GM18861 (cell line): ENCODE data around the gene FAM120A.

Experiments used
- ATAC-seq: cut with Tn5 transposase; IDR thresholded peaks from one replicate; pipeline ENCODE4 v1.9.1; 2021; ENCODE audit not compliant: unreplicated experiment

Gene FAM120A

DNA sequence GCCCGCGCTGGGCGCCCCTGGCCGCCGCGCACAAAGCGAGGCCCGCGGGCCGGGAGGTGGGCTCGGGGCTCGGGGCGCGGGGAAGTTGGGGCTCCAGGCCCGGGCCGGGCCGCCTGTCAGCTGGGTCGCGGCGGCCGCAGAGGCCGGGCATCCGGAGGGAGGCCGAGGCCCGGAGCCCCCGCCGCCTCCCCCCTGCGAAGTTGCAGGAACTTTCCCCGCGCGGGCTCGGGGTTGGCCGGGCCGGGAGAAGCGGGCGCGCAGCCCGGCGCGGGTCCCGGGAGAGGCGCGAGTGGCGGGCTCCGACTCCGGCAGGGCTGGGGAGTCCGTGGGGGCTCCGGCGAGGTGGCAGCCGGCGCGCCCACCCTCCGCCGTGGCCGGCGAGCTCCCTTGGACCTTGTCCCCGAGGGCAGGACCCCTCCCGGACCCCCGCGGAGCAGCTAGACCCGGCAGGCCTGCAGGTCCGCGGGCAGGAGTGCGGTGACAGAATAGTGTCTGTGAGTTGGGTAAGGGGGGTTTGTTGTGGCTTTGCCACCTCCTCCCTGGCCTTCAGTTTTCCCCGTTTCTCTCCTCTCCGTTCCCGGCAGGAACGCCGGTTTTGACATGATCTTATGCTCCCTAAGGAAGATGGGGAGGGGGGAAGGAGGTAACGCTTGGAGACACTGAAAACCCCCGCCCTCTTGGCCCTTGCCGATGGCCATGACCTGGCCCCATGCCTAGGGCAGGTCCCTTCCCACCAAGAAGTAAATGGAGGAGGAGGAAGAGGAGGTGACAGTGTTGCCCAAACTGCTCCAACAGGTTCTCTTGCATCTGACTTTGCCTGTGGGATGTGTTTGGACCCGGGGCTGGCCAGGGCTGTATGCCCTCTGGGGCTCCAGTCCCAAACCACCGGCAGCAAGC is 125.8 kb downstream of the FAM120A start:
- no peak for ATAC-seq

DNA sequence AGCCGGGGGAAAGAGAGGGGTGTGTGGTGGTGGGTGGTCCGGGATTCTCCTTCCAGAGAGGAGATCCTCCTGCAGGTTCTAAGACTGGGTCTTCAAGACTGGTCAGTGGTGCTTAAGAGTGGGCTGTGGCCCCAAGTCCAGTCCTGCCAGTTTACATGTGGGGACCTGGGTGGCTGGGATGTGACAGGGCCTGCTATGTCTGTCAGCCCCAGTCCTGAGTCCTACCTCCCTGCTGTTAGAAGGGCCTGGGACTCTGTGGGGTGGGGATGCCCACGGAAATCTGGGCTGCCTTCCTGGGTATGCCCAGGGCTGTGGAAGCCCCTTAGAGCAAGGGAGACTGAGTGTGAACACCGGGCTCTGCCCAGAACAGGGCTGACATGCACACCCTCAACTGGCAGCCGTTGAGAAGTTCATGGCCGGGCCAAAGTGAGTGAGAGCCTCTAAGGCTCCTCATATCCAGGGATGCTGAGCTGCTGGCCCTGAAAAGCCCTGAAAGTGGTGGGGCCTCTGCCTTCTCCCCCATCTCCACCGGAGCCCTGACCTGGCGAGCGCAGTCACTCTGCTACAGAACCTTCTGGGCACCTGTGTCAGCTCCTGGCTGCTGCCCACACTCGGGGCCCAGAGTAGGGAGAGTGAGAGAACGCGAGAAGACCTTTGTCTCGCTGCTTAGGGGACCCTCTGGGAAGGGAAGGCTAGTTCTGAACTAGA is 126.6 kb downstream of the FAM120A start:
- ATAC-seq, result no peak

DNA sequence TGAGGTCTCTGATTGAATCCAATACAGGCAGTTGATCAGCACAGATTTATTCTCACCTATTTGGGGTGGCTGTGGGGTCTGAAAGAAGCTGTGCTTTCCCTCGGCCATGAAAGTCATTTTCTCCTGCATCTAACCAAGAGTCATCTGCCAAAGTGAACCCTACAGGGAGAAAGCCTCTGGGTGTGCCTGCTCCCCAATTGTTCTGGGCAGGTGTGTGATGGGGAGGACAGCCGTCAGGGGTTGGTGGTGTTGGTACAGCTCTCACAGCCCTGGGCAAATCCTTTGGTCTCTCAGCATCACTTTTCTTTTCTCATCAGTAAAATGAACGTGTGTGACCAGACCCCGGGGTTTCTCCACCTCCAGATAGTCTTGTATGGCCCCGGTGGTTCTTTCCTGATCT is 127.4 kb downstream of the FAM120A start:
- no peak for ATAC-seq

DNA sequence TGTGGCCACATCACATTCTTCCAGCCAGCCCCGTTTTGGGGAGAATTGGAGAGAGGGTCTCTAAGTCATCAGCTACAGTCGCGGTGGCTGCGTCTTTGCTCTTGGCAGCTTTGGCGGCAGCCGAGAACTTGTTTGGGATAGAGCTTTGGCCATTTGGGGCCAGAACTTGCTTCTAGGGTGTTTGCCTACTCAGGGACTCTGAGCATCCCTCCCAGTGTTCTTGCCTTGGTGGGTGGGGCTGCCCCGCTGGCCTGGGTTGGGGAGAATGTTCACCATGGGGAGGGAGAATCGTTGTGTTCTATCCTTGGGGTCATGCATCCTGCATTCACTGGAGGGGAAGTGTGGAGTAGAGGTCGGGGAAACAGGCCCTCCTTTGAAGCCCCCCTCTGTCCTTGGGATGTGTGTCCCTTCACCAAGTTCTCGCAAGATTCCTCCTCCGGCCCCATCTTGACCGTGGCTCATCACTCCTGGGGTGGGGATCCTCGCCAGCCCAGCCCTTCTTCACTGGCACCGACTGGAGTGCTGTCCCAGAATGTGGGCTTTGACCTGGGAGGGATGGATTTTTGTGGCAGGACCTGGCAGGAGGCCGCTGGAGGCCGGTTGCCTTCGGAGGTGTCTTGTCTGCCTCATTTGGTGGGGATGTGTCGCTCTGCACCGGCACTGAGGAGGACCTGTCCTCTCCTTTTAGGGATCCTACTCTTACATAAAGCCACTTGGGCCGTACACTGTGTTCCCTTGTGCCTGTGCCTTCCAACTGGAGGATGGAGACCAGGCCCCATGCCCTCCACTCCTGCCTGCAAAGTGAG is 128.4 kb downstream of the FAM120A start:
- no peak for ATAC-seq

DNA sequence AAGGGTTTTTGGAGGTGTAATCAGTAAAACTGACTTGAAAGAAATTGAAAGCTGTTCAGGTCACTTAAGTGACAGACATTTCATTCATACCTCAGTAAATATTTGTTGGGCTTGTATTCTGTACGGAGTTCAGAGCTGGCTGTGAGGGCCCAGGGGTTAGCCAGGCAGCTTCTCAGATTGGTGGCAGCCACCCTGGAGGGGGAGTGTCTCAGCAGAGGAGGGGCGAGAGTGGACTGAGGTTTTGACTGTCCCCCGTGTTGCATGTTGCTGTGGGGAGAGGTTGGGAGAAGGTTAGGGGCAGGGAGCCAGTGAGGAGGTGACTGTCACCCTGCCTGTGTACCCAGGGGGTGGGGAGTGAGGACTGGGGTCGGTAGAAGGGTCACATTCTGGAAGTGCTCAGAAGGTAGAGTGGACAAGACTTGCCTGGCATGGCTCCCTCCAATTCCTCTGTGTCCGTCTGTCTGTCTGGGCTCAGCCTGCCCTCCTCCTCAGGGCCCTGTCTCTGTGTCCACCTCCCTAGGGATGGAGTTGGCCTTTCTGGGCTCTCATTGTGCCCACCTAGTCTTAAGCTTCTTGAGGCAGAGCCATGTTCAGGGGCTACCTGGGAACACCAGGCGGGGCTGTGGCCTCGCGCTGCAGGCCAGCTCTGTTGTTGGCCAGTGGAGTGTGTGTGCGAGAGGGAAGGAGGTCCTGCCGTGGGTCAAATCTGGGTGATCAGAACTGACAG is 129.3 kb downstream of the FAM120A start:
- no peak for ATAC-seq

DNA sequence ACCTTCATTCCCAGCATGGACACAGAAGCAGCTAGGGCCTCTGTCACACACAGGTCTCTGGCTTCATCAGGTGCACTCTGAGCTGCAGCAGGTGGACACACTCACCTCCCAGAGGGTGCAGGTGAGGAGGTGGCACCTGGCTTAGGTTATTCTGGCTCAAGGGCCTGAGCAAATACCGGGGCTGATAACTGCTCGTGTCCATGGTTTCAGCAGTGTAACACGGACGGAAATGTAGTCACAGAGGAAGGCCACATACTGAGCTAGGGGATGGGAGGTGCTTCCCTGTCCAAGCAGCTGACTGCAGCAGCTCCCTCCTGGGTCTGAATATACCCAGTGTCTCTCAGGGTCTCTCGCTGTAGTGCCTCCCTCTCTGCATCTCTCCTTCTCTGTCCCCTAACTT is 130.6 kb downstream of the FAM120A start:
- no peak for ATAC-seq

DNA sequence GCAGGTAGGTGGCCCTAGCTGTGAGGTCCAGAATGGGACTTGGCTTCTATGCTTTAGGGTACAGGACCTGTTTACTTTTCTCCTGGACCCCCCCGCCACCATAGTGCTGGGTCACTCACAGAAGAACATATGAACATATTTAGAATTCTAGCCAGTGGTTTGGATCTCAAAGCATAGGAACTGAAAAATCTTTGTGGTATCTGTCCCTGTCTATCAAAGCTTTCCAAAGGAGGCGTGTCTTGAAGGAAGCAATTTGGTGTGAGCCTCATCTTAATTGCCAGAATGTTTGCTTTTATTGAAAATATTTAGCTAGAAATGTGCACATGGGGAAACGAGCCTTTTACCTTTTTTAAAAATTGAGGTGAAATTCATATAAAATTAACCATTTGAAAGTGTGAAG is 131.1 kb downstream of the FAM120A start:
- ATAC-seq, result no peak

DNA sequence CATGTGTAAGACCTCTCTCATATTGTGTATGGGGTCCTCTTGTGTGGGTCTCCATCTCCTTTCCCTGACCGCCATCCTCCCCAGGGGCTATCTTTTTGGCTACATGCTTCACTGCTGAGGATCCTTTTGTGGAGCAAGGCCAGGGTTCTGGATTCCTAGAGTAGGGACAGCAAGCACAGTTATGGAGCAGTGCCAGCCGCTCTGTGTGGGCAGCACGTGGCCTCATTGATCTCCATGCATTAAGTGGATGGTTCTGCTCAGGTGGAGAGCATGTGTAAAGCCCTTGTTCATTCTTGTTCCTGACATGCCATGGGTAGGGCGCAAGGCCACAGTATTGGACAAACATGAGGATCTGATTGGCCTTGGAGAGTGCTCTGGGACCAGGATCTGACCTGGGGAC is 133.8 kb downstream of the FAM120A start:
- ATAC-seq, result no peak

DNA sequence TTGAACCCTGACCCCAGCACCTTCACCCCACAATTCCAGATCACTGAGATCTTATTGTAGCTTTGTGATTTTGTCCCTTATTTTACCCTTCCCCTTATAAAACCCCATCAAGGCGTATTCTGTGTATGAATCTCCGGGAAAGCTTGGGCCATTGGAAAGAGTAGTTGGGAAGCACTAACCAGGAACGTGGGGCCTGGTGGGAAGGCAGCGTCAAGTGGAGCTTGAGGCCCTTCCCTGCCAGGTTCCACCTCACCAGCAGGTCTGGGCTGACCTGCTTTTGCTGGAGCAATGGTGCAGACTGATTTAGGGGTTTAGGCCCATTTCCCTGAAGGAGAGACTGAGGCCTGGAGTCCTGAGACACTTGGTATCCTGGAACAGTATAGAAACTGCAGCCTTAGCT is 134.2 kb downstream of the FAM120A start:
- ATAC-seq, result no peak

DNA sequence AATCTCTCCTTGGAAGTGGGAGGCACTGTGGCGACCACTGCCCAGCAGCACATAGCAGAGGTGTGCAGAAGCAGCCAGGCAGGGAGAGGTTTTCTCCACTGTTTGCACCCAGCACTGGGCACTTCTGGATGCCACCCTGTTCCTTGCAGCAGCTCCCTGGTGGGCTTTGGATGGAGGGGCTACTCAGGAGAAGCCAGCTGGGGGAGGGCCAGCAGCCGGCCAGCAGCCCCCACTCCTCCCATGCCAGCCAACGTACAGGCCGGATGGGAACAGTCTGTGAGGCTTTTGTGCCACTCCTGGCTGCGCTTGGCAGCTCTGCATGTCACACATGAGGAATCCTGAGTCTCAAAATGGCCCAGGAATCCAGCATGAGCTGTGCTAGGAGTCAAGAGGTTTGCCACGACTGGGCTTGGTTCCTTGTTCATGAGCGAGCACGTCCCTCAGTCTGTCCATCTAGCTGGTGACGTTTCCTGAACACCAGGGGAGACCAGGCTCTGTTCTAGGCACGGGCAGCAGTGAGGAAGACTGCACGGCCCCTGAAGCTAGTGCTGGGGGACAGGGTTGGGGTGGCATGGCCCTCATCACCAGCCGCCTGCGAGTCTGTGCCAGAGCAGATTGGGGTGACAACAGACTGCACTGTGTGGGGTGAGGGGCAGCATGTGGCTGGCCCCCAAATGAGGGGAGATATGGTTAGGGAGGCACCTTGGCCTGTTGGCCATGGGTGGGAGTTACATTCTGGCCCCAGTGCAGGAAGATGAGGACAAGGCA is 135.0 kb downstream of the FAM120A start:
- no peak for ATAC-seq

DNA sequence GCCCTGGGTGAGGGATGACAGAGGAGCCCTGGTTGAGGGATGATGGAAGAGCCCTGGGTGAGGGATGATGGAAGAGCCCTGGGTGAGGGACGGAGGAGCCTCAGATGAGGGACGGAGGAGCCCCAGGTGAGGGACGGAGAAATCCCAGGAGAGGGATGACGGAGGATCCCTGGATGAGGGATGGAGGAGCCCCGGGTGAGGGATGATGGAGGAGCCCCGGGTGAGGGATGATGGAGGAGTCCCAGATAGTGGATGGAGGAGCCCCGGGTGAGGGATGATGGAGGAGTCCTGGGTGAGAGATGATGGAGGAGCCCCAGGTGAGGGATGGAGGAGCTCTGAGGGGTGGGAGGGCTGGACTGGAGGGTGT is 135.8 kb downstream of the FAM120A start:
- no peak for ATAC-seq

DNA sequence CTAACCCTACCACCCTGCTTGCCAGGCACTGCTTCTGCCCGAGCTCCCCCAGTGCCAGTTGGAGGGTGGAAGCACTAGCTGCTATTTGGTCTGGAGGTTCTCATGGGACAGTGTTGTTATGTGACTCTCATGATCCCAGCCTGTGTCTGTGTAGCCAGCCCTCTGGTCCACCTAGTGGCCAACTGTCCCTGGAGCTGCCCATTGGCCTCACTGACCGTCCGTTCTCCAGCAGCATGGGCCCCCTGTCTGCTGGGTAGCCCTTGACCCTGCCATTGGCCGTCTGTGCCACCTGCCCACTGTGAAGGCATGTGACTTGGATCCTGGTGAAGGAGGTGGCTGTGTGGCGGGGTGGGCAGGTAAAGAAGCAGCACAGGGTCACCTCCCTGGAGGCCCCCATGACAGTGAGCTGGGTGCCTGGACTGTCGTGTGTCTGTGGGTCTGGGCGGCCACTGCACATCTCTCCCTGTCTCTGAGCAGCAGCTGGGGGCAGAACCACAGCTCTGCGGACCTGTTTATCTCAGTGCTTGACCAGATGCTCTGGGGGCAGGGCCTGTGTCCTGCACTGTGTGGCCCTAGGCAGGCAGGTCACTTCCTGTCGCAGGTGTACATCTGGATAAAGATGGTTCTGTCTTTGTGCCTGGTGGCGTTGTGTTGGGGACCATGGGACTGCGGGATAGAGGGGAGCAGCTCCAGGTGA is 136.3 kb downstream of the FAM120A start:
- ATAC-seq, result no peak

DNA sequence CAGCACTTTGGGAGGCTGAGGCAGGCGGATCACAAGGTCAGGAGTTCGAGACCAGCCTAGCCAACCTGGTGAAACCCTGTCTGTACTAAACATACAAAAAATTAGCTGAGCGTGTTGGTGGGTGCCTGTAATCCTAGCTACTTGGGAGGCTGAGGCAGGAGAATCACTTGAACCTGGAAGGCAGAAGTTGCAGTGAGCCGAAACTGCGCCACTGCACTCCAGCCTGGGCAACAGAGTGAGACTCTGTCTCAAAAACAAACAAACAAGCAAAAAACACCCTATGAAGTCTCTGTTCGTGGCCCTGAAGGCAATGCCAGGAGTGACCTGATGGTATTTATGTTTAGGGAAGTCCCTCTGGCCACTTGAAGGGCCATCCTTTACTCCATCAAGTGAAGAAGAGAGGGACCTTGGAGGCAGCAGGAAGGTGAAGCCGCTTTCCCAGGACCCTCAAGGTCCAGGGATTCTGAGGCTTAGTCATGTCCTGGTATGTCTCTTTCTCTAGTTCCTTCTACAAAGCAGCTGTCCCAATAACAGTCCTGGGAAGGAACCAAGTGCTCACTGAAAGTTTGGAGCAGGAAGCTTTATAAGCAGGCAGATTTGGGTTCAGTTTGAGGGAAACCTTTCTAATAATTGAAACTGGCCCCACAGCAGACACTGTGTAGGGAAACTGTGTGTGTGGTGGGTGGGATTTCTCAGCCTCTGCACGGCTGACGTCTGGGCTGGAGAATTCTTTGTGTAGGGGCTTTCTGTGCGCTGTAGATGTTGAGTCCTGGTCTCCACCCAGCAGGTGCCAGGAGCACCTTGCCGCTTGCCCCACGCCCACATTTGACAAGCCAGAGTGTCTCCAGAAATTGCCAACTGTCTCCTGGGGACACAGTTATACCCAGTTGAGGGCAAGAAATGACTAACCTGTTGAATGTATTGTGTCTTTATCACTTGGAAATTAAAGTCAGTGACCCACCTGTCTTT is 137.4 kb downstream of the FAM120A start:
- ATAC-seq, result no peak

DNA sequence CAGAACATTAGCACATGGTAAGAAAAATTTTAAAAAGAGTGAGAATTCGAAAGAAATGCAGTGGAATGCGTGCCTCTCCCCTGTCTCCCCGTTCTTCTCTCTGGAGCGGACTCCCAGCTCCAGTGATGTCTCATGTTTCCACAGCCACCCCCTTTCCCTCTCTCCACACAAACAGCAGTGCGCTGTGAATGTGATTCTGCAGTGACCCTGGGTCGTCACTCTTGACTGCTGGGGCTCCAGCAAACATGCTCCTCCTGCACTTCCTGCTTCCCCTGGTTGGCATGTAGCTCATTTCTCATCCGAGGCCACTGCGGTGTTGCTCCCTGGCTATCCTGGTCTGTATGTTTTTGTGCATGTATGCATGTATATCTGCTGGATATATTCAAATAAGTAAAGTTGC is 138.2 kb downstream of the FAM120A start:
- ATAC-seq, result no peak

DNA sequence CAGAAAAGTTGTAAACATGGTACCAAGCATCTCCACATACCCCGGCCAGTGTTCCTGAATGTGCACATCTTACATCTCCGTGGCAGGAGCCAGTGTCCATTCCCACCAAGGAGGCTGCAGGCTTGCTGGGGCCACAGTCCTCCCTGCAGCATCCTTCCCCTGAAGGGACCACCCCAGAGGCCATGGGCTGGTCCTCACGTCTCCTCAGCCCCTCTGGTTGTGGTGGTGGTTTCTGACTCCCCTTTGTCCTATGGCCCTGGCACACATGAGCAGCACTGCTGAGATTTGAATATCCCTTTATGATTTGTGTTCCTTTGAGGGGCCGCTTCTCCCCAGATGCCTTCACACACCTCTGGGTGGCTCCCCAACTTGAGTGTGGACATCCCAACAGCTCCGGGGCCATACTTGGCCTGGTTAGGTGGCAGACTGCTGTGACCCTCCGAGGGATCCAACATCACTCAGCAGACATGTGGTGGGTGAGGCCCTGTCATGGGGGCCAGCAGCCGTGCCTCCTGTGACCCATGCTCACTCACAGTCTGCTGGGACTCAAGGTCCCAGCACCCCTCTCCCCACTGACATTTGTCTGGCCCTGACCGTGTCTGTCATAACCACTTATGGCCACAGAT is 139.2 kb downstream of the FAM120A start:
- no peak for ATAC-seq

DNA sequence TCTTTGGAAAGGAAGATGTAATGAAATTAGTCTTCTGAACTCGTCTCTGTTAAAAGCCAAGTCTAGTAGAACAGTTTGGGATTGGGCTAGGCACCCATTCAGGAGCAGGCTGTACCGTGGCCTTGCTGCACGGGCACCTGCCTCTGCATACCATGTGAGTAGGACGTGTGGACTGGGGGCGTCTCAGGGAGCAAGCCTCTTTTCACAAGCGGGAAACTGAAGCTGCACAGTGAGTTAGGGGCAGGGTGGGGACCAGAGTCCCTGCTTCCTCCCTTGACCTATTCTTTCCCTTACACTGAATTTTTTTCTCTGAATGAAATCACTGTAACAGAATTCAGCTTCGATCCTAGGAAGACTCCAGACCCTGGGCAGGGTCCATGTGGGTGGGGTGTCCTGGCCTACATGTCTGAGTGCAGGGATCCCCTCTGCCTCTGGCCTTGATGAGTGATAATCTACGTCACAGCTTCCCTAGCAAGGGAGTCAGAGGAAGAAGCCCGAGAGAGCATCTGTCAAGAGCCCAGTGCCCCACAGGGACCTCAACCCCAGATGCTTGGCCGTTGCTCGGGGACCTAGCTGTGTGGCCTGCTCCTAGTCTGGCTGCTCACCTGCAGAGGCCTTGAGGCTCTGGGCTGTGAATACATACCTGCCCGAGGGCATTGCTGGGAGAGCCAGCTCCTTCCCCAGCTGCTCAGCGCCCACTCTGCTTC is 140.0 kb downstream of the FAM120A start:
- no peak for ATAC-seq

DNA sequence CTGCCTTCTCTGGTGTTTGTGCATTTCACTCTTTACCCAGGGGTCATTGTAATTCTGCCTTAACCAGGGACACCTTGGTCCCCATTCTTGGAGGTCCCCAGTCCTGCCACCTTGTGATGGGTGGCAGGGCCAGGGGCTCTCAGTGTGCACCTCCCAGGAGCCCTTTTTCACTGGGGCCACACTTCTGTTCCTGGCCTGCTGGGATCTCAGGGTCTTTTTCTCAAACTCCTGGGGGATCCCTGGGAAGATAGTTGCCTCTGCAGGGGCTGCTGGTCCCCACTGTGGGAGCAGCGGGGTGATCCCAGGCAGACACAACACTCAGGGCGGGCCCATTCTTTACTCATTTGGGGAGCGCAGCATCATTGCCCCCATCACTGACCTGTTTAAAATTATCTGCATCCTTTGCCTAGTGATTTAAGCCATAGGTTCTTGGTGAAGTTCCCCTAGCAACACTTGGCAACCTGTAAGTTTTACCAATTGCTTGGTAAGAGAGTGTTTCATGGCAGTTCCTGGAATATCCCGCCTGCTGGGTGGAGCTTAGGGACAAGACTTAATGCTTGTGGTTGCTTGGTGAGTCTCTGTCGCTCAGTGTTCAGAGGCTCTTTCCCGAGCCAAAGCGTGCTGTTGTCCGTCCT is 140.6 kb downstream of the FAM120A start:
- no peak for ATAC-seq
